GM12878 (cell line): ENCODE measurements around the gene IL26. TPM values are rescaled to one million over a fixed set of nuclear protein-coding genes. Genes with fewer than 3 reads are reported as not detected.

ENCODE experiments used
- polyA plus RNA-seq, 11 experiments: library from polyadenylated mRNA; depleted of rRNA in 4 of 11; unstranded in 6 of 11; stranded (reverse) in 5 of 11; fragments of >200 nt; fragmentation: Nextera tagmentation in 4 of 11; fragmentation: Illumina TruSeq in 1 of 11; extraction: Ambion mirVana in 4 of 11; extraction: Trizol in 1 of 11; gene quantifications; 1 replicate in 1 of 11; 2 replicates in 10 of 11; pipeline versions ENCODE4 v1.2.1 to v1.2.3, GENCODE V29; 2011 to 2016; ENCODE audit warnings: inconsistent platforms in 2 of 11, missing spikeins in 2 of 11, low read depth in 1 of 11
- total RNA-seq, 4 experiments: library from RNA; depleted of rRNA in 3 of 4; stranded (reverse); fragments of >200 nt in 3 of 4; fragmentation: Illumina TruSeq in 1 of 4; extraction: Trizol in 1 of 4; gene quantifications; 2 replicates each; pipeline versions ENCODE4 v1.2.1 to v1.2.3, GENCODE V29; 2013 to 2021
- TF ChIP-seq, protein P1 (sequence below): fragments of 450-650 bp; IDR thresholded peaks from 2 replicates; pipeline ENCODE4 v1.6.1; 2017; ENCODE audit warnings: mild to moderate bottlenecking, moderate library complexity
- TF ChIP-seq, protein P2 (sequence below): IDR thresholded peaks from 2 replicates; pipeline ENCODE4 v1.6.1; 2011; ENCODE audit warnings: low read depth, mild to moderate bottlenecking, low read length, moderate library complexity, borderline replicate concordance; ENCODE audit errors: extremely low read depth
- TF ChIP-seq, protein P3 (sequence below): IDR thresholded peaks from 2 replicates; pipeline ENCODE4 v1.6.1; 2012; ENCODE audit warnings: improper control_type of control experiment, low read depth, low read length; ENCODE audit not compliant: insufficient replicate concordance

The IL26 gene
- total and polyA plus RNA-seq, 10 of the 15 experiments (the other 5 are each of a cell fraction or from before 2014, with no cell fraction given): not detected

DNA sequence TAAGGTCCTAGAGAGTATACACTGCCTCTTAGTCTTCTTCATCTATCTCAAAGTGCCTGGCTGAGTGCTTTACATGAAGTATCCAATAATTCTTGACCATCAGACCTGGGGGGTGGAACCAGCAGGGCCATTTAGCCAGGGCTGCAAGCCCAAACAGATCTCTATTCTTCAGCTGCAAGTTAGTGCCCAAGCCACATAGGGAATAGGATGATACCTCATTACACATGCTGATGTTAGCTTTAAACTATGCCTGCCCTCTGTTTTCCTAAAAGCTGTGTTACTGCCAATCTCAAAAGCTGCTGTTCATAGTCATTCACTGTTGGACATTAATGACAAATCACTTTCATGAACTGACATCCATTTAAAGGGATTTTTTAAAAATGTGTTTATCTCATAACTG, 49.4 kb downstream of the IL26 start (continued):
- TF ChIP-seq, protein P1, sequence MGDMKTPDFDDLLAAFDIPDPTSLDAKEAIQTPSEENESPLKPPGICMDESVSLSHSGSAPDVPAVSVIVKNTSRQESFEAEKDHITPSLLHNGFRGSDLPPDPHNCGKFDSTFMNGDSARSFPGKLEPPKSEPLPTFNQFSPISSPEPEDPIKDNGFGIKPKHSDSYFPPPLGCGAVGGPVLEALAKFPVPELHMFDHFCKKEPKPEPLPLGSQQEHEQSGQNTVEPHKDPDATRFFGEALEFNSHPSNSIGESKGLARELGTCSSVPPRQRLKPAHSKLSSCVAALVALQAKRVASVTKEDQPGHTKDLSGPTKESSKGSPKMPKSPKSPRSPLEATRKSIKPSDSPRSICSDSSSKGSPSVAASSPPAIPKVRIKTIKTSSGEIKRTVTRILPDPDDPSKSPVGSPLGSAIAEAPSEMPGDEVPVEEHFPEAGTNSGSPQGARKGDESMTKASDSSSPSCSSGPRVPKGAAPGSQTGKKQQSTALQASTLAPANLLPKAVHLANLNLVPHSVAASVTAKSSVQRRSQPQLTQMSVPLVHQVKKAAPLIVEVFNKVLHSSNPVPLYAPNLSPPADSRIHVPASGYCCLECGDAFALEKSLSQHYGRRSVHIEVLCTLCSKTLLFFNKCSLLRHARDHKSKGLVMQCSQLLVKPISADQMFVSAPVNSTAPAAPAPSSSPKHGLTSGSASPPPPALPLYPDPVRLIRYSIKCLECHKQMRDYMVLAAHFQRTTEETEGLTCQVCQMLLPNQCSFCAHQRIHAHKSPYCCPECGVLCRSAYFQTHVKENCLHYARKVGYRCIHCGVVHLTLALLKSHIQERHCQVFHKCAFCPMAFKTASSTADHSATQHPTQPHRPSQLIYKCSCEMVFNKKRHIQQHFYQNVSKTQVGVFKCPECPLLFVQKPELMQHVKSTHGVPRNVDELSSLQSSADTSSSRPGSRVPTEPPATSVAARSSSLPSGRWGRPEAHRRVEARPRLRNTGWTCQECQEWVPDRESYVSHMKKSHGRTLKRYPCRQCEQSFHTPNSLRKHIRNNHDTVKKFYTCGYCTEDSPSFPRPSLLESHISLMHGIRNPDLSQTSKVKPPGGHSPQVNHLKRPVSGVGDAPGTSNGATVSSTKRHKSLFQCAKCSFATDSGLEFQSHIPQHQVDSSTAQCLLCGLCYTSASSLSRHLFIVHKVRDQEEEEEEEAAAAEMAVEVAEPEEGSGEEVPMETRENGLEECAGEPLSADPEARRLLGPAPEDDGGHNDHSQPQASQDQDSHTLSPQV: no peak
- TF ChIP-seq, protein P2, sequence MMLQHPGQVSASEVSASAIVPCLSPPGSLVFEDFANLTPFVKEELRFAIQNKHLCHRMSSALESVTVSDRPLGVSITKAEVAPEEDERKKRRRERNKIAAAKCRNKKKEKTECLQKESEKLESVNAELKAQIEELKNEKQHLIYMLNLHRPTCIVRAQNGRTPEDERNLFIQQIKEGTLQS: no peak
- TF ChIP-seq, protein P3, sequence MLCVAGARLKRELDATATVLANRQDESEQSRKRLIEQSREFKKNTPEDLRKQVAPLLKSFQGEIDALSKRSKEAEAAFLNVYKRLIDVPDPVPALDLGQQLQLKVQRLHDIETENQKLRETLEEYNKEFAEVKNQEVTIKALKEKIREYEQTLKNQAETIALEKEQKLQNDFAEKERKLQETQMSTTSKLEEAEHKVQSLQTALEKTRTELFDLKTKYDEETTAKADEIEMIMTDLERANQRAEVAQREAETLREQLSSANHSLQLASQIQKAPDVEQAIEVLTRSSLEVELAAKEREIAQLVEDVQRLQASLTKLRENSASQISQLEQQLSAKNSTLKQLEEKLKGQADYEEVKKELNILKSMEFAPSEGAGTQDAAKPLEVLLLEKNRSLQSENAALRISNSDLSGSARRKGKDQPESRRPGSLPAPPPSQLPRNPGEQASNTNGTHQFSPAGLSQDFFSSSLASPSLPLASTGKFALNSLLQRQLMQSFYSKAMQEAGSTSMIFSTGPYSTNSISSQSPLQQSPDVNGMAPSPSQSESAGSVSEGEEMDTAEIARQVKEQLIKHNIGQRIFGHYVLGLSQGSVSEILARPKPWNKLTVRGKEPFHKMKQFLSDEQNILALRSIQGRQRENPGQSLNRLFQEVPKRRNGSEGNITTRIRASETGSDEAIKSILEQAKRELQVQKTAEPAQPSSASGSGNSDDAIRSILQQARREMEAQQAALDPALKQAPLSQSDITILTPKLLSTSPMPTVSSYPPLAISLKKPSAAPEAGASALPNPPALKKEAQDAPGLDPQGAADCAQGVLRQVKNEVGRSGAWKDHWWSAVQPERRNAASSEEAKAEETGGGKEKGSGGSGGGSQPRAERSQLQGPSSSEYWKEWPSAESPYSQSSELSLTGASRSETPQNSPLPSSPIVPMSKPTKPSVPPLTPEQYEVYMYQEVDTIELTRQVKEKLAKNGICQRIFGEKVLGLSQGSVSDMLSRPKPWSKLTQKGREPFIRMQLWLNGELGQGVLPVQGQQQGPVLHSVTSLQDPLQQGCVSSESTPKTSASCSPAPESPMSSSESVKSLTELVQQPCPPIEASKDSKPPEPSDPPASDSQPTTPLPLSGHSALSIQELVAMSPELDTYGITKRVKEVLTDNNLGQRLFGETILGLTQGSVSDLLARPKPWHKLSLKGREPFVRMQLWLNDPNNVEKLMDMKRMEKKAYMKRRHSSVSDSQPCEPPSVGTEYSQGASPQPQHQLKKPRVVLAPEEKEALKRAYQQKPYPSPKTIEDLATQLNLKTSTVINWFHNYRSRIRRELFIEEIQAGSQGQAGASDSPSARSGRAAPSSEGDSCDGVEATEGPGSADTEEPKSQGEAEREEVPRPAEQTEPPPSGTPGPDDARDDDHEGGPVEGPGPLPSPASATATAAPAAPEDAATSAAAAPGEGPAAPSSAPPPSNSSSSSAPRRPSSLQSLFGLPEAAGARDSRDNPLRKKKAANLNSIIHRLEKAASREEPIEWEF: no peak
